Peyer's patch (tissue), 4 donors: ENCODE measurements around the gene KCNB1. TPM values are rescaled to one million over a fixed set of nuclear protein-coding genes. Genes with fewer than 3 reads are reported as not detected.

Experiments
- DNase-seq, 3 donors: peaks; one replicate each; pipeline ENCODE4 v3.0.0-alpha.2; 2017 to 2019
- H3K27ac ChIP-seq, 4 donors: fragments of 200-600 bp; sonication (generic); one replicate each; pipeline ENCODE4 v1.5.1; 2016 to 2019
- H3K27me3 ChIP-seq, 2 donors: fragments of 200-600 bp; sonication (generic); one replicate each; pipeline ENCODE4 v1.5.1; 2019
- H3K36me3 ChIP-seq, 3 donors: fragments of 200-600 bp; sonication (generic); one replicate each; pipeline ENCODE4 v1.5.1; 2016 to 2019
- H3K4me1 ChIP-seq, 4 donors: fragments of 200-600 bp; sonication (generic); one replicate each; pipeline ENCODE4 v1.5.1; 2016 to 2019
- H3K4me3 ChIP-seq, 4 donors: fragments of 200-600 bp; sonication (generic); 1 replicate in 3 of 4; 2 replicates in 1 of 4; pipeline ENCODE4 v1.5.1; 2016 to 2019; ENCODE audit warnings: mild to moderate bottlenecking in 1 of 4
- H3K9me3 ChIP-seq, 4 donors: fragments of 200-600 bp; sonication (generic); one replicate each; pipeline ENCODE4 v1.5.1; 2016 to 2019; ENCODE audit warnings: mild to moderate bottlenecking in 1 of 4
- POLR2A ChIP-seq, 2 donors: fragments of 450-650 bp; IDR thresholded peaks; one replicate each; pipeline ENCODE4 v1.5.1; 2017; ENCODE audit warnings: antibody characterized with exemption in 2 of 2, mild to moderate bottlenecking in 2 of 2, moderate library complexity in 2 of 2
- total RNA-seq, 4 donors: library from RNA; depleted of rRNA; stranded (reverse); fragments of >200 nt; gene quantifications; one replicate each; pipeline ENCODE4 v1.1.0, GENCODE V29; 2016
- TF ChIP-seq, protein P1 (sequence below), 6 experiments: fragments of 450-650 bp in 4 of 6; fragments of 200-600 bp in 2 of 6; sonication (generic) in 1 of 6; IDR thresholded peaks; one replicate each; pipeline ENCODE4 v1.5.1; 2017 to 2019; ENCODE audit warnings: antibody characterized with exemption in 6 of 6, mild to moderate bottlenecking in 3 of 6, moderate library complexity in 1 of 6

Gene KCNB1
- total RNA-seq, 4 donors from 2014 or later, result 0.35 to 0.85 (median 0.61) TPM

DNA sequence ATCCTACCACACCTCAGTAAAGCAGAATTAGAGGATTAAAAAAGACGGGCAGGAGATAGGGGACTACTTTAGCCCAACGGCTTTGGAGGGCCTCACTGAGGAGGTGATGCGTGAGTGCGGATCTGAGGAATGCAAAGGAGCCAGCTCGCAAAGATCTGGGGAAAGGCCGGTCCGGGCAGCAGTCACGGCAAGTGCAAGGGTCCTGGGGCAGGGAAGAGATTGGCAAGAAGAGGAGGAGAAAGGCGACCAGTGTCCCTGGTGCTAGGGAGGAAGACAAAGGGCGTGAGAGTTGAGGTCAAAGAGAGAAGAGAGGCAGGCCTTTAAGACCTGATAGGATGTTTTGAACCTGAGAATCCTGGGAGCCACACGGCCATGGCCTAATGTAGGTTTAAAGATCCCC is 86.8 kb downstream of the KCNB1 start:
- DNase-seq, result no peak
- peak overlapping the region in 2 of 4 donors; percentile 25 to 75 for H3K27ac ChIP-seq
- no peak for TF ChIP-seq POLR2A (IDR thresholded peaks at IDR 0.05)
- TF ChIP-seq, protein P1, sequence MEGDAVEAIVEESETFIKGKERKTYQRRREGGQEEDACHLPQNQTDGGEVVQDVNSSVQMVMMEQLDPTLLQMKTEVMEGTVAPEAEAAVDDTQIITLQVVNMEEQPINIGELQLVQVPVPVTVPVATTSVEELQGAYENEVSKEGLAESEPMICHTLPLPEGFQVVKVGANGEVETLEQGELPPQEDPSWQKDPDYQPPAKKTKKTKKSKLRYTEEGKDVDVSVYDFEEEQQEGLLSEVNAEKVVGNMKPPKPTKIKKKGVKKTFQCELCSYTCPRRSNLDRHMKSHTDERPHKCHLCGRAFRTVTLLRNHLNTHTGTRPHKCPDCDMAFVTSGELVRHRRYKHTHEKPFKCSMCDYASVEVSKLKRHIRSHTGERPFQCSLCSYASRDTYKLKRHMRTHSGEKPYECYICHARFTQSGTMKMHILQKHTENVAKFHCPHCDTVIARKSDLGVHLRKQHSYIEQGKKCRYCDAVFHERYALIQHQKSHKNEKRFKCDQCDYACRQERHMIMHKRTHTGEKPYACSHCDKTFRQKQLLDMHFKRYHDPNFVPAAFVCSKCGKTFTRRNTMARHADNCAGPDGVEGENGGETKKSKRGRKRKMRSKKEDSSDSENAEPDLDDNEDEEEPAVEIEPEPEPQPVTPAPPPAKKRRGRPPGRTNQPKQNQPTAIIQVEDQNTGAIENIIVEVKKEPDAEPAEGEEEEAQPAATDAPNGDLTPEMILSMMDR (IDR thresholded peaks at IDR 0.05), result no peak
- H3K27me3 ChIP-seq, result no peaks in the 10 kb centered on the region
- no peaks in the 10 kb centered on the region for H3K36me3 ChIP-seq
- H3K4me1 ChIP-seq, result no peaks in the 10 kb centered on the region
- no peak overlapping the region for H3K4me3 ChIP-seq
- no peaks in the 10 kb centered on the region for H3K9me3 ChIP-seq

DNA sequence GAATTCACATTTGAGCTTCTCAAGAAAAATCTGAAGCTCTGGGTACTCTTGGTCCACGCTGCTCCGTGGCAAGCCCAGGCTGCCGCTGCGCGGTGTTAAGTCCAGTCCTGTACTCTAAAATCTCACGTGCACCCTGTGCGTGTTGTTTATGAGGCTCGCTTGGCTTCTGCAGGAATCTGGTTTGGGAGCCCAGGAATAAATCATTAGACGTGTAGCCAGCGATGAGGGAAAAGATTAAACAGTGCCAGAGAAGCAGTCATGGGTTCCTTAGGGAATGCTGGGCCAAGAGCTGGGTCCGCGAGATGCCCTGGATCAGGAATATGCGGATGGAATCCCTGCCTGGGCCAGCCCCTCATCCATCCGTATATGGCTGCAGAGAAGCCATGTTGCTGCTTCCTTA is 87.3 kb downstream of the KCNB1 start:
- Histone ChIP-seq H3K27me3 (no peaks in the 10 kb centered on the region), H3K36me3 (no peaks in the 10 kb centered on the region), H3K9me3 (no peaks in the 10 kb centered on the region), H3K27ac (peak overlapping the region in 2 of 4 donors; percentile 25 to 75), H3K4me3 (no peak overlapping the region), H3K4me1 (no peaks in the 10 kb centered on the region)
- TF ChIP-seq POLR2A (IDR thresholded peaks at IDR 0.05), result no peak
- TF ChIP-seq, protein P1 (IDR thresholded peaks at IDR 0.05), result no peak
- DNase-seq, result no peak

DNA sequence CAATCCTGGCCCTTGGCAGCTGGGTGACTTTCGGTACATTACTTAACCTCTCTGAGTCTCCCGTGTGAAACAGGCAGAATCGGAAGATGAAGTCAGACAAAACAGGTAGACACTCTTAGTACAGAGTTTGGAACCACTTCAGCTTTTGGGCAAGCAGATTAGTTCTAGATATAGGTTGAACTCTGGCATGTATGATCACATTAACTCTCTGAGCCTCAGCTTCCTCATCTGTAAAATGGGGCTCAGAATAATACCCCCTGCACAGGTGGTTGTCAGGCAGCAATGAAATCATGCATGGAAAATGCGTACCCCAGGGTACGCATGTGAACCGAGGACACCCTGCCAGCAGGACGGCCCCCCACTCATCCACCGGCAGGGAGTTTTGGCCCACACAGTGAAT is 87.7 kb downstream of the KCNB1 start:
- no peaks in the 10 kb centered on the region for H3K36me3 ChIP-seq
- no peak for DNase-seq
- no peak overlapping the region for H3K4me3 ChIP-seq
- peak overlapping the region in 1 of 4 donors; percentile 75 for H3K27ac ChIP-seq
- TF ChIP-seq POLR2A (IDR thresholded peaks at IDR 0.05), result no peak
- TF ChIP-seq, protein P1 (IDR thresholded peaks at IDR 0.05), result no peak
- no peaks in the 10 kb centered on the region for H3K9me3 ChIP-seq
- no peaks in the 10 kb centered on the region for H3K27me3 ChIP-seq
- no peaks in the 10 kb centered on the region for H3K4me1 ChIP-seq

DNA sequence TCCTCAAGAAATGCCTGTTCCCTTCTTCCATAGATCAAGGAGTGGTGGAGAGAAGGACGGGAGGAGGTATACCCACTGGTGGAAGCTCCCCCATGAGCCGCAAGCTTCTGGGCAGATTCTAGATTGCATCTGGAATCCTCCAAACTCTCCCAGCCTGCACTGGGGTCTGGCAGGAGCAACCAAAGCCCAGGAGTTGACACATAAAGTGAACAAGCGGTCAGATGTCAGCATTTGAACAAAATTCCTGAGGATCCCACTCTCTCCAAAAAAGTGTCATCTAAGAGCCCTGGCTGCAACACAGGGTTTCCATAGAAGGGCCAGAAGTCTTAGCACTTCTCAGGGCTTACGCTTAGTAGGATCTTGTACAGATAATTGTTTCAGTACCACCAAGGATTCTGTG is 88.2 kb downstream of the KCNB1 start:
- H3K4me3 ChIP-seq, result no peak overlapping the region
- no peaks in the 10 kb centered on the region for H3K9me3 ChIP-seq
- peak overlapping the region in 1 of 4 donors; percentile 75 for H3K27ac ChIP-seq
- no peaks in the 10 kb centered on the region for H3K36me3 ChIP-seq
- TF ChIP-seq, protein P1 (IDR thresholded peaks at IDR 0.05), result no peak
- no peak for TF ChIP-seq POLR2A (IDR thresholded peaks at IDR 0.05)
- H3K27me3 ChIP-seq, result no peaks in the 10 kb centered on the region
- H3K4me1 ChIP-seq, result no peaks in the 10 kb centered on the region
- no peak for DNase-seq

DNA sequence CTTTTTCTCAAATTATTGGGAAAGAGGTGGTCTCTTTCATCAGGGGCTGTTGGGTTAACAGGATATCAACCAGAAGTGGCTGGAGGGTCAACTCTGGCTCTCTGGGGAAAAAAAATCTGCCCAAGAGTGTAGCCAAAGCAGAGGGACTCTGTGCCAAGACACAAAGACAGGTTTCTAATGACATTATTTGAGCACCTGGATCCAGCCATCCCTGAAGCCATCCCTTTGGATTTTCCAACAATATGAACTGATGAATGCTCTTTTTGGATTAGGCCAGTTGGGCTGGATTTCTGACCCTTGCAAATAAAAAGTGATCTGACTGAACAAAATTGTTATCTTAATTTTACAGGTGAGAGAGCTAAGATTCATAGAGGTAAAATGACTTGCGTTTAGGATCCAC is 88.7 kb downstream of the KCNB1 start:
- Histone ChIP-seq H3K9me3 (no peaks in the 10 kb centered on the region), H3K27me3 (no peaks in the 10 kb centered on the region), H3K27ac (no peak overlapping the region), H3K4me3 (no peak overlapping the region), H3K36me3 (no peaks in the 10 kb centered on the region), H3K4me1 (no peaks in the 10 kb centered on the region)
- no peak for DNase-seq
- TF ChIP-seq POLR2A (IDR thresholded peaks at IDR 0.05), result no peak
- TF ChIP-seq, protein P1 (IDR thresholded peaks at IDR 0.05), result no peak

DNA sequence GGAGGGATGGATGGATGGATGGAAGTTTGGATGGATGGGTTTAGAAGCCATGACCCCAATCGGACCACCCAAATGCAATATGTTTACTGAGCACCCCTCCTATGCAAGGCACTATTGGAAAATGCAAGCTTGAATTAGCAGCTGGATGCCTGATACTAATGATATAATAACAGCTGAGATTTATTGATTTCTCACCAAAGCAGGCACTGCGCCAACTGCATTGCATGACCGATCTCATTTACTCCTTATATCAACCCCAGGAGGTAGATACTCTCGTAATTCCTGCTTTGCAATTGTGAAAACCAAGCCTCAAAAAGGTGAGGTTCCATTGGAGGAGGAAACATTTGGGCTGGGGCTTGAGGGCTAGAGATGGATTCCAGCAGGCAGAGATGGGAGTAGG is 89.7 kb downstream of the KCNB1 start:
- H3K27me3 ChIP-seq, result no peaks in the 10 kb centered on the region
- no peak for TF ChIP-seq POLR2A (IDR thresholded peaks at IDR 0.05)
- TF ChIP-seq, protein P1 (IDR thresholded peaks at IDR 0.05), result no peak
- DNase-seq, result no peak
- H3K9me3 ChIP-seq, result no peaks in the 10 kb centered on the region
- H3K4me1 ChIP-seq, result no peaks in the 10 kb centered on the region
- H3K27ac ChIP-seq, result no peak overlapping the region
- no peaks in the 10 kb centered on the region for H3K36me3 ChIP-seq
- H3K4me3 ChIP-seq, result no peak overlapping the region
